GM23338 (cell line): ENCODE results near the gene ZDHHC9. TPM values are rescaled to one million over a fixed set of nuclear protein-coding genes. Genes with fewer than 3 reads are reported as not detected.

Experiments
- ATAC-seq: fragments of 200-7000 bp; cut with Tn5 transposase; 3 replicates; pipeline ENCODE4 v1.9.1; 2020
- DNase-seq: peaks from one replicate; pipeline ENCODE4 v3.0.0-alpha.2; 2015; ENCODE audit warnings: low spot score
- H2AFZ ChIP-seq: fragments of 200-600 bp; sonication (generic); 2 replicates; pipeline ENCODE4 v1.8.0; 2016; ENCODE audit warnings: antibody characterized with exemption, mild to moderate bottlenecking, moderate library complexity
- H3F3A ChIP-seq: fragments of 200-600 bp; sonication (generic); replicated peaks from 2 replicates; pipeline ENCODE4 v1.8.0; 2017; ENCODE audit warnings: antibody characterized with exemption, mixed run types, low read depth
- H3K27ac ChIP-seq: fragments of 200-600 bp; sonication (generic); 2 replicates; pipeline ENCODE4 v1.6.1; 2016; ENCODE audit warnings: low read depth
- H3K27me3 ChIP-seq: fragments of 200-600 bp; sonication (generic); 2 replicates; pipeline ENCODE4 v1.8.0; 2016; ENCODE audit warnings: mild to moderate bottlenecking, mixed run types, moderate library complexity; ENCODE audit not compliant: insufficient read depth
- H3K36me3 ChIP-seq: fragments of 200-600 bp; sonication (generic); 2 replicates; pipeline ENCODE4 v1.8.0; 2016; ENCODE audit warnings: mild to moderate bottlenecking; ENCODE audit not compliant: insufficient read depth
- H3K4me1 ChIP-seq: fragments of 200-600 bp; sonication (generic); 2 replicates; pipeline ENCODE4 v1.8.0; 2016; ENCODE audit warnings: mild to moderate bottlenecking, moderate library complexity; ENCODE audit not compliant: insufficient read depth
- H3K4me2 ChIP-seq: fragments of 200-600 bp; sonication (generic); 2 replicates; pipeline ENCODE4 v1.7.1; 2017; ENCODE audit warnings: mixed run types
- H3K4me3 ChIP-seq: fragments of 200-600 bp; sonication (generic); 2 replicates; pipeline ENCODE4 v1.6.1; 2016; ENCODE audit warnings: mixed run types
- H3K79me2 ChIP-seq: fragments of 200-600 bp; sonication (generic); replicated peaks from 2 replicates; pipeline ENCODE4 v1.8.0; 2017; ENCODE audit warnings: mild to moderate bottlenecking; ENCODE audit not compliant: insufficient read depth
- H3K9me2 ChIP-seq: fragments of 200-600 bp; sonication (generic); 2 replicates; pipeline ENCODE4 v1.8.0; 2017; ENCODE audit not compliant: insufficient read depth
- H4K20me1 ChIP-seq: fragments of 200-600 bp; sonication (generic); replicated peaks from 2 replicates; pipeline ENCODE4 v1.8.0; 2017; ENCODE audit warnings: mild to moderate bottlenecking; ENCODE audit not compliant: insufficient read depth
- H3K27ac Mint-ChIP-seq: 2 replicates; pipeline ENCODE4 v1.8.0; 2020; ENCODE audit warnings: inconsistent platforms, mild to moderate bottlenecking, moderate library complexity, mixed read lengths
- H3K27me3 Mint-ChIP-seq: 3 replicates; pipeline ENCODE4 v1.8.0; 2022; ENCODE audit warnings: low read depth, mild to moderate bottlenecking, moderate library complexity, mixed read lengths, inconsistent platforms; ENCODE audit not compliant: insufficient read depth, poor library complexity
- H3K36me3 Mint-ChIP-seq: 3 replicates; pipeline ENCODE4 v1.8.0; 2021; ENCODE audit warnings: low read depth, mild to moderate bottlenecking, inconsistent platforms, moderate library complexity, mixed read lengths
- H3K4me1 Mint-ChIP-seq: 3 replicates; pipeline ENCODE4 v1.8.0; 2020; ENCODE audit warnings: mild to moderate bottlenecking, inconsistent platforms, mixed read lengths
- H3K4me3 Mint-ChIP-seq: 3 replicates; pipeline ENCODE4 v1.8.0; 2021; ENCODE audit warnings: moderate library complexity, mild to moderate bottlenecking, inconsistent platforms, mixed read lengths
- H3K9me3 Mint-ChIP-seq: 3 replicates; pipeline ENCODE4 v1.8.0; 2020; ENCODE audit warnings: moderate library complexity, mild to moderate bottlenecking, inconsistent platforms, mixed read lengths
- CREB1 ChIP-seq: fragments of 250-450 bp; sonication (Bioruptor Pico); IDR thresholded peaks from 2 replicates; pipeline ENCODE4 v1.5.0; 2020; ENCODE audit warnings: low read depth, mild to moderate bottlenecking, moderate library complexity
- EZH2 ChIP-seq: fragments of 200-600 bp; sonication (generic); IDR thresholded peaks from one replicate; pipeline ENCODE4 v1.8.0; 2017; ENCODE audit warnings: antibody characterized with exemption, mild to moderate bottlenecking, low read depth; ENCODE audit not compliant: unreplicated experiment
- EZH2phosphoT487 ChIP-seq: fragments of 200-600 bp; sonication (generic); IDR thresholded peaks from one replicate; pipeline ENCODE4 v1.8.1; 2018; ENCODE audit warnings: antibody characterized with exemption; ENCODE audit not compliant: unreplicated experiment
- JUNB ChIP-seq: IDR thresholded peaks from one replicate; pipeline ENCODE4 v1.6.1; 2016; ENCODE audit warnings: antibody characterized with exemption; ENCODE audit not compliant: unreplicated experiment
- NANOG ChIP-seq: IDR thresholded peaks from 2 replicates; pipeline ENCODE4 v1.6.1; 2016; ENCODE audit warnings: antibody characterized with exemption, borderline replicate concordance
- POLR2AphosphoS5 ChIP-seq: IDR thresholded peaks from 2 replicates; pipeline ENCODE4 v1.6.1; 2016; ENCODE audit warnings: antibody characterized with exemption, low read depth
- STAT1 ChIP-seq: IDR thresholded peaks from one replicate; pipeline ENCODE4 v1.6.1; 2016; ENCODE audit warnings: antibody characterized with exemption; ENCODE audit not compliant: unreplicated experiment
- ZNF114 ChIP-seq: fragments of 250-450 bp; sonication (Bioruptor Pico); IDR thresholded peaks from 2 replicates; pipeline ENCODE4 v1.5.0; 2020; ENCODE audit warnings: mild to moderate bottlenecking, moderate library complexity
- ZNF331 ChIP-seq: fragments of 250-450 bp; sonication (Bioruptor Pico); IDR thresholded peaks from 2 replicates; pipeline ENCODE4 v1.5.0; 2020; ENCODE audit warnings: low read depth, mild to moderate bottlenecking, moderate library complexity
- polyA plus RNA-seq: library from polyadenylated mRNA; unstranded; fragments of >200 nt; fragmentation: Nextera tagmentation; extraction: Ambion mirVana; gene quantifications from 2 replicates; pipeline ENCODE4 v1.2.1, GENCODE V29; 2016
- total RNA-seq: library from RNA; depleted of rRNA; stranded (reverse); fragments of >200 nt; shearing (Covaris generic); gene quantifications from 2 replicates; pipeline ENCODE4 v1.2.3, GENCODE V29; 2014
- TF ChIP-seq, protein P1 (sequence below): IDR thresholded peaks from one replicate; pipeline ENCODE4 v1.6.1; 2018; ENCODE audit warnings: antibody characterized with exemption; ENCODE audit not compliant: unreplicated experiment
- TF ChIP-seq, protein P2 (sequence below): IDR thresholded peaks from 2 replicates; pipeline ENCODE4 v1.6.1; 2016; ENCODE audit warnings: antibody characterized with exemption
- TF ChIP-seq, protein P3 (sequence below): fragments of 250-450 bp; sonication (Bioruptor Pico); IDR thresholded peaks from 2 replicates; pipeline ENCODE4 v1.5.0; 2020; ENCODE audit warnings: mild to moderate bottlenecking, moderate library complexity
- TF ChIP-seq, protein P4 (sequence below), 2 experiments: fragments of 200-600 bp in 1 of 2; sonication (generic) in 1 of 2; conservative IDR thresholded peaks; 2 replicates each; pipeline versions ENCODE4 v1.5.1 to v1.6.1; 2016 to 2017; ENCODE audit warnings: antibody characterized with exemption in 2 of 2, low read depth in 2 of 2, mild to moderate bottlenecking in 2 of 2, moderate library complexity in 1 of 2

ZDHHC9 gene
- total and polyA plus RNA-seq, 2 experiments from 2014 or later, result 14.2 to 17.6 TPM

DNA sequence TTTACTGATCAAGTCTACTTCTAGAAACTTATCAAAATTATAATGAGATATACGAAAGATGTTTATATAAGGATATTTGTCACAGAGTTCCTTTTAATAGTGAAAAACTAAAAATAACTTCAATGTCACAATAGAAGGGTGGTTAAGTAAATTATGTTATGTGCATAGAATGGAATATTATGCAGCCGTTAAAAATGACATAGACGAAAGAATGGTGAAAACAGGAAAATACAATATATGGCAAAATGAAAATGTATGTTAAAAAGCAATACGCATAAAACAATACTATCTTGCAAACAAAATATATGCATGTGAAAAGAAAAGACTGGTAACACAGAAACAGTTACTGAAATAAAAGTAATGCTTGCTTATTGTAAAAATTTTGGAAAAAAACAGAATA lies 19.1 kb downstream of the ZDHHC9 start:
- DNase-seq, result no peak
- Histone ChIP-seq H3K4me3 (no peak overlapping the region), H3F3A (no peaks in the 10 kb centered on the region), H3K79me2 (no peaks in the 10 kb centered on the region; the same call in 1 of the 2 replicates), H3K27ac (no peak overlapping the region), H3K4me1 (no peaks in the 10 kb centered on the region), H2AFZ (no peak overlapping the region), H3K4me2 (no peak overlapping the region), H3K27me3 (no peaks in the 10 kb centered on the region), H3K9me2 (no peaks in the 10 kb centered on the region), H4K20me1 (no peaks in the 10 kb centered on the region), H3K36me3 (no peaks in the 10 kb centered on the region)
- H3K27ac Mint-ChIP-seq, result no peak overlapping the region
- H3K4me3 Mint-ChIP-seq, result no peak overlapping the region
- peaks cover 40% of the 10 kb centered on the region for H3K36me3 Mint-ChIP-seq
- TF ChIP-seq, protein P1, sequence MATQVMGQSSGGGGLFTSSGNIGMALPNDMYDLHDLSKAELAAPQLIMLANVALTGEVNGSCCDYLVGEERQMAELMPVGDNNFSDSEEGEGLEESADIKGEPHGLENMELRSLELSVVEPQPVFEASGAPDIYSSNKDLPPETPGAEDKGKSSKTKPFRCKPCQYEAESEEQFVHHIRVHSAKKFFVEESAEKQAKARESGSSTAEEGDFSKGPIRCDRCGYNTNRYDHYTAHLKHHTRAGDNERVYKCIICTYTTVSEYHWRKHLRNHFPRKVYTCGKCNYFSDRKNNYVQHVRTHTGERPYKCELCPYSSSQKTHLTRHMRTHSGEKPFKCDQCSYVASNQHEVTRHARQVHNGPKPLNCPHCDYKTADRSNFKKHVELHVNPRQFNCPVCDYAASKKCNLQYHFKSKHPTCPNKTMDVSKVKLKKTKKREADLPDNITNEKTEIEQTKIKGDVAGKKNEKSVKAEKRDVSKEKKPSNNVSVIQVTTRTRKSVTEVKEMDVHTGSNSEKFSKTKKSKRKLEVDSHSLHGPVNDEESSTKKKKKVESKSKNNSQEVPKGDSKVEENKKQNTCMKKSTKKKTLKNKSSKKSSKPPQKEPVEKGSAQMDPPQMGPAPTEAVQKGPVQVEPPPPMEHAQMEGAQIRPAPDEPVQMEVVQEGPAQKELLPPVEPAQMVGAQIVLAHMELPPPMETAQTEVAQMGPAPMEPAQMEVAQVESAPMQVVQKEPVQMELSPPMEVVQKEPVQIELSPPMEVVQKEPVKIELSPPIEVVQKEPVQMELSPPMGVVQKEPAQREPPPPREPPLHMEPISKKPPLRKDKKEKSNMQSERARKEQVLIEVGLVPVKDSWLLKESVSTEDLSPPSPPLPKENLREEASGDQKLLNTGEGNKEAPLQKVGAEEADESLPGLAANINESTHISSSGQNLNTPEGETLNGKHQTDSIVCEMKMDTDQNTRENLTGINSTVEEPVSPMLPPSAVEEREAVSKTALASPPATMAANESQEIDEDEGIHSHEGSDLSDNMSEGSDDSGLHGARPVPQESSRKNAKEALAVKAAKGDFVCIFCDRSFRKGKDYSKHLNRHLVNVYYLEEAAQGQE, result no peak
- TF ChIP-seq ZNF331 (CRISPR knock-in tag) (no peak), POLR2AphosphoS5 (no peak), ZNF114 (CRISPR knock-in tag) (no peak), EZH2phosphoT487 (no peak), CREB1 (no peak), STAT1 (no peak), NANOG (no peak), JUNB (no peak), EZH2 (no peak)
- TF ChIP-seq, protein P2, sequence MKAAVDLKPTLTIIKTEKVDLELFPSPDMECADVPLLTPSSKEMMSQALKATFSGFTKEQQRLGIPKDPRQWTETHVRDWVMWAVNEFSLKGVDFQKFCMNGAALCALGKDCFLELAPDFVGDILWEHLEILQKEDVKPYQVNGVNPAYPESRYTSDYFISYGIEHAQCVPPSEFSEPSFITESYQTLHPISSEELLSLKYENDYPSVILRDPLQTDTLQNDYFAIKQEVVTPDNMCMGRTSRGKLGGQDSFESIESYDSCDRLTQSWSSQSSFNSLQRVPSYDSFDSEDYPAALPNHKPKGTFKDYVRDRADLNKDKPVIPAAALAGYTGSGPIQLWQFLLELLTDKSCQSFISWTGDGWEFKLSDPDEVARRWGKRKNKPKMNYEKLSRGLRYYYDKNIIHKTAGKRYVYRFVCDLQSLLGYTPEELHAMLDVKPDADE, result no peak
- TF ChIP-seq, protein P3, sequence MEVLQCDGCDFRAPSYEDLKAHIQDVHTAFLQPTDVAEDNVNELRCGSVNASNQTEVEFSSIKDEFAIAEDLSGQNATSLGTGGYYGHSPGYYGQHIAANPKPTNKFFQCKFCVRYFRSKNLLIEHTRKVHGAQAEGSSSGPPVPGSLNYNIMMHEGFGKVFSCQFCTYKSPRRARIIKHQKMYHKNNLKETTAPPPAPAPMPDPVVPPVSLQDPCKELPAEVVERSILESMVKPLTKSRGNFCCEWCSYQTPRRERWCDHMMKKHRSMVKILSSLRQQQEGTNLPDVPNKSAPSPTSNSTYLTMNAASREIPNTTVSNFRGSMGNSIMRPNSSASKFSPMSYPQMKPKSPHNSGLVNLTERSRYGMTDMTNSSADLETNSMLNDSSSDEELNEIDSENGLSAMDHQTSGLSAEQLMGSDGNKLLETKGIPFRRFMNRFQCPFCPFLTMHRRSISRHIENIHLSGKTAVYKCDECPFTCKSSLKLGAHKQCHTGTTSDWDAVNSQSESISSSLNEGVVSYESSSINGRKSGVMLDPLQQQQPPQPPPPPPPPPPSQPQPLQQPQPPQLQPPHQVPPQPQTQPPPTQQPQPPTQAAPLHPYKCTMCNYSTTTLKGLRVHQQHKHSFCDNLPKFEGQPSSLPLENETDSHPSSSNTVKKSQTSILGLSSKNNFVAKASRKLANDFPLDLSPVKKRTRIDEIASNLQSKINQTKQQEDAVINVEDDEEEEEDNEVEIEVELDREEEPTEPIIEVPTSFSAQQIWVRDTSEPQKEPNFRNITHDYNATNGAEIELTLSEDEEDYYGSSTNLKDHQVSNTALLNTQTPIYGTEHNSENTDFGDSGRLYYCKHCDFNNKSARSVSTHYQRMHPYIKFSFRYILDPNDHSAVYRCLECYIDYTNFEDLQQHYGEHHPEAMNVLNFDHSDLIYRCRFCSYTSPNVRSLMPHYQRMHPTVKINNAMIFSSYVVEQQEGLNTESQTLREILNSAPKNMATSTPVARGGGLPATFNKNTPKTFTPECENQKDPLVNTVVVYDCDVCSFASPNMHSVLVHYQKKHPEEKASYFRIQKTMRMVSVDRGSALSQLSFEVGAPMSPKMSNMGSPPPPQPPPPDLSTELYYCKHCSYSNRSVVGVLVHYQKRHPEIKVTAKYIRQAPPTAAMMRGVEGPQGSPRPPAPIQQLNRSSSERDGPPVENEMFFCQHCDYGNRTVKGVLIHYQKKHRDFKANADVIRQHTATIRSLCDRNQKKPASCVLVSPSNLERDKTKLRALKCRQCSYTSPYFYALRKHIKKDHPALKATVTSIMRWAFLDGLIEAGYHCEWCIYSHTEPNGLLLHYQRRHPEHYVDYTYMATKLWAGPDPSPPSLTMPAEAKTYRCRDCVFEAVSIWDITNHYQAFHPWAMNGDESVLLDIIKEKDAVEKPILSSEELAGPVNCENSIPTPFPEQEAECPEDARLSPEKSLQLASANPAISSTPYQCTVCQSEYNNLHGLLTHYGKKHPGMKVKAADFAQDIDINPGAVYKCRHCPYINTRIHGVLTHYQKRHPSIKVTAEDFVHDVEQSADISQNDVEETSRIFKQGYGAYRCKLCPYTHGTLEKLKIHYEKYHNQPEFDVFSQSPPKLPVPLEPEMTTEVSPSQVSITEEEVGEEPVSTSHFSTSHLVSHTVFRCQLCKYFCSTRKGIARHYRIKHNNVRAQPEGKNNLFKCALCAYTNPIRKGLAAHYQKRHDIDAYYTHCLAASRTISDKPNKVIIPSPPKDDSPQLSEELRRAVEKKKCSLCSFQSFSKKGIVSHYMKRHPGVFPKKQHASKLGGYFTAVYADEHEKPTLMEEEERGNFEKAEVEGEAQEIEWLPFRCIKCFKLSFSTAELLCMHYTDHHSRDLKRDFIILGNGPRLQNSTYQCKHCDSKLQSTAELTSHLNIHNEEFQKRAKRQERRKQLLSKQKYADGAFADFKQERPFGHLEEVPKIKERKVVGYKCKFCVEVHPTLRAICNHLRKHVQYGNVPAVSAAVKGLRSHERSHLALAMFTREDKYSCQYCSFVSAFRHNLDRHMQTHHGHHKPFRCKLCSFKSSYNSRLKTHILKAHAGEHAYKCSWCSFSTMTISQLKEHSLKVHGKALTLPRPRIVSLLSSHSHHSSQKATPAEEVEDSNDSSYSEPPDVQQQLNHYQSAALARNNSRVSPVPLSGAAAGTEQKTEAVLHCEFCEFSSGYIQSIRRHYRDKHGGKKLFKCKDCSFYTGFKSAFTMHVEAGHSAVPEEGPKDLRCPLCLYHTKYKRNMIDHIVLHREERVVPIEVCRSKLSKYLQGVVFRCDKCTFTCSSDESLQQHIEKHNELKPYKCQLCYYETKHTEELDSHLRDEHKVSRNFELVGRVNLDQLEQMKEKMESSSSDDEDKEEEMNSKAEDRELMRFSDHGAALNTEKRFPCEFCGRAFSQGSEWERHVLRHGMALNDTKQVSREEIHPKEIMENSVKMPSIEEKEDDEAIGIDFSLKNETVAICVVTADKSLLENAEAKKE (CRISPR knock-in tag), result no peak
- TF ChIP-seq, protein P4, sequence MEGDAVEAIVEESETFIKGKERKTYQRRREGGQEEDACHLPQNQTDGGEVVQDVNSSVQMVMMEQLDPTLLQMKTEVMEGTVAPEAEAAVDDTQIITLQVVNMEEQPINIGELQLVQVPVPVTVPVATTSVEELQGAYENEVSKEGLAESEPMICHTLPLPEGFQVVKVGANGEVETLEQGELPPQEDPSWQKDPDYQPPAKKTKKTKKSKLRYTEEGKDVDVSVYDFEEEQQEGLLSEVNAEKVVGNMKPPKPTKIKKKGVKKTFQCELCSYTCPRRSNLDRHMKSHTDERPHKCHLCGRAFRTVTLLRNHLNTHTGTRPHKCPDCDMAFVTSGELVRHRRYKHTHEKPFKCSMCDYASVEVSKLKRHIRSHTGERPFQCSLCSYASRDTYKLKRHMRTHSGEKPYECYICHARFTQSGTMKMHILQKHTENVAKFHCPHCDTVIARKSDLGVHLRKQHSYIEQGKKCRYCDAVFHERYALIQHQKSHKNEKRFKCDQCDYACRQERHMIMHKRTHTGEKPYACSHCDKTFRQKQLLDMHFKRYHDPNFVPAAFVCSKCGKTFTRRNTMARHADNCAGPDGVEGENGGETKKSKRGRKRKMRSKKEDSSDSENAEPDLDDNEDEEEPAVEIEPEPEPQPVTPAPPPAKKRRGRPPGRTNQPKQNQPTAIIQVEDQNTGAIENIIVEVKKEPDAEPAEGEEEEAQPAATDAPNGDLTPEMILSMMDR (conservative IDR thresholded peaks at IDR 0.05; ENCODE audit: low read depth in 2 of 2), result no peak
- ATAC-seq, result no peak
- no peaks in the 10 kb centered on the region for H3K27me3 Mint-ChIP-seq
- peaks cover 4% of the 10 kb centered on the region; the same call in 1 of the 3 replicates for H3K4me1 Mint-ChIP-seq
- no peaks in the 10 kb centered on the region for H3K9me3 Mint-ChIP-seq
